Cerebellar nuclear complex (tissue), 1 donor: Measurements from ENCODE around the gene CERS5.

Experiments
- DNase-seq, 2 experiments: peaks; one replicate each; lab custom pipeline; 2025; lab: John Stamatoyannopoulos, UW

Gene CERS5

DNA sequence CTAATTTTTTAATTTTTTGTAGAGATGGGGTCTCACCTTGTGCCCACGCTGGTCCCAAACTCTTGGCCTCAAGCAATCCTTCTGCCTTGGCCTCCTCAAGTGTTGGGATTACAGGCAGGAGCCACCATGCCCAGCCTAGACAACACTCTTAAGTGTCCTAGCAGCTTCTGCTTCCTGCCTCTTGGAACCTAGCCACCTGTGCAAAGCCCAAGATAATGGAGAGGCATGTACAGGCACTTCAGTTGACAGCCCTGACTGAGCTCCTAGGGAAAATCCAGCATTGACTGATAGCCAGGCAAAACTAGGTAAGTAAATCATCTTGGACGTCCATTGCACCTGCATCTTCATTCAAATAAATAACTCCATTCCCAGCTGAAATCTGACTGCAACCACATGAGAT is 39.6 kb downstream of the CERS5 start:
- DNase-seq: no peak

- DNase-seq: no peak
Measured at GRCh38 chr12:50123203-50123602, 44.0 kb downstream of the CERS5 start.

- DNase-seq: no peak
Measured at GRCh38 chr12:50121641-50122040, 45.5 kb downstream of the CERS5 start.

- DNase-seq: no peak
Measured at GRCh38 chr12:50120953-50121352, 46.2 kb downstream of the CERS5 start.

DNA sequence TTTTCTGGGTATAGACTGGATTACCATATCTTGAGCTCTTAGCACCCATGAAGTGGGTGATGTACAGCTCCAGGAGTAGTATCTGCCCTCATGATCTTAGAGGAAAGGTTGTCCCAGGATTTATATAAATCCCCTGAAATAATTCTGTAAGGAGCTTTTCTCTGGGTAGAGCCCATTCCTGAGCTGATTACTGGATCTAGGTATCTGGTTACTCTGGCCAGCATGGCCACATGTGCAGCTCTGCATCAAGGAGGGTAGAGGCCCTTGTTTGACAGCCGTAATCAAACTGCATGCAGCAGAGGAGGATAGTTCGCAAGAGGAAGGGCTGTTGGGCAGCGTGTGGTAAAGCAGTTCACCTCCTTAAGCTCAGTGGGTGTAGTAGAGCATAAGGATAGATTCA is 46.6 kb downstream of the CERS5 start:
- DNase-seq: no peak

DNA sequence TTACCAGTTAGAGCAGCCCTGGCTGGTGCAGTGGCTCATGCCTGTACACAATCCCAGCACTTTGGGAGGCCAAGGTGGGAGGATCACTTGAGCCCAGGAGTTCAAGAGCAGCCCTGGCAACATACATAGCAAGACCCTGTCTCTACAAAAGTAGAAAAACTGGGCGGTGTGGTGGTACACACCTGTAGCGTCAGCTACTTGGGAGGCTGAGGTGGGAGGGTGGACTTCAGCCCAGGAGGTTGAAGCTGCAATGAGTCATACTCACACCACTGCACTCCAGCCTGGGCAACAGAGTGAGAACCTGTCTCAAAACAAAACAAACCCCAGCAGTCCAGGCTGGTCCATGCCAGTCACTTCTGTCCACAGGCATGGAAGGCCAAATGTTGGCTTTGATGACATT is 47.8 kb downstream of the CERS5 start:
- DNase-seq: no peak

DNA sequence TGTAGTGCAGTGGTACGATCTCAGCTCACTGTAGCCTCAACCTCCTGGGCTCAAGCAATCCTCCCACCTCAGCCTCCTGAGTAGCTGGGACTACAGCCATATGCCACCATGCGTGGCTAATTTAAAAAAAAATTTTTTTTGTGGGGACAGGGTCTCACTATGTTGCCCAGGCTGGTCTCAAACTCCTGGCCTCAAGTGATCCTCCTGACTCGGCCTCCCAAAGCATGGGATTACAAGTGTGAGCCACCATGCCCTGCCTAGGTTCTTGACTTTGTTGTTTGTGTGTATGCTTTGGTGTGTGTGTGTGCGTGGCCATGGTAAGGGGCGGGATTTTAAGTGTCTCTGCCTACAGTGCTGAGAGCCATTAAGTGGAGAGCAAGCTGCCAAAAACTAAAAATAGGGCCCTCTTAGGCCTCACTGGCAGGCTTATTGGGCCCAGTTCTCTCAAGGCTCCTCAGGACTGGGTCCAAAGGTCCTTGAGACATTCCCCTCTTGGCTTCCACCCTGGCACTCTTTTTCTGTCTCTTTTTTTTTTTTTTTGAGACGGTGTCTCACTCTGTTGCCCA is 50.0 kb downstream of the CERS5 start:
- DNase-seq: no peak

- DNase-seq: no peak
Measured at GRCh38 chr12:50112456-50113218, 54.5 kb downstream of the CERS5 start.

DNA sequence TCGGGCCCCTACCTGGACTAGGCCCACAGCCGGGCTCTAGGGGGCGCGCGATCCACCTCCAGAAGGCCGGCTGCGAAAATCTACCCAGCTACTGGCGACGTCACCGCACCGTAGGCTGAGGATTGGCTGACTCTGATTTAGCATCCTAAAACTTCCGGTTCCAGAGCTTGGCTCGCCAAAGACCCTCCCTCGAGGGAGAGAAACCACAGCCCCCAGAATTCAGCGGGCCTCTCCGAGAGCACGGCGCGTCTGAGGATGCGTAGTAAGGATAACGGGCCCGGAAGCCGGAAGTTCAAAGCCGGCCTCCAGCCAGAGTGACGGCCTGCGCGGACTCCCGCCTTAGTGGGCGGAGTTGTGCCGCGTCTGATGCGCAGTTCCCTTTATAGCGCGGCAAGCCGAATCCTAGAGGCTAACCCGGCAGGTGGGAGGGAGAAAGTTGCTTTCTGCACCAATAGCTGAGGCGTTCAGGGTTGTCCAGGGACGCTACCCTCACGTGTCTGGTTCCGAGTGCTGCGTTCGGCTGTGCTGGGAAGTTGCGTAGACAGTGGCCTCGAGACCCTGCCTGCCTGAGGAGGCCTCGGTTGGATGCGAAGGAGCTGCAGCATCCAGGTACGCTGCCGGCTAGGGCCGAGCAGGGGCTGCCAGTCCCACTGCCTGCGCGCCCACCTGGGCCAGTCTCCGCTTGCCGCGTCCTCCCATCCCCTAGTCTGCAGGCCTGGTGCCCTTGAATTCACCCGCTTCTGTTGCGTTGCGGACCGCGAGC is 55.3 kb downstream of the CERS5 start, which contains the start of gene COX14:
Gene COX14 (plus strand): TSS at position 544 of the 763 bp plus-strand sequence. CDS start 7,808 bp downstream, outside the sequence.
- DNase-seq: peak; percentile 98 to 100

DNA sequence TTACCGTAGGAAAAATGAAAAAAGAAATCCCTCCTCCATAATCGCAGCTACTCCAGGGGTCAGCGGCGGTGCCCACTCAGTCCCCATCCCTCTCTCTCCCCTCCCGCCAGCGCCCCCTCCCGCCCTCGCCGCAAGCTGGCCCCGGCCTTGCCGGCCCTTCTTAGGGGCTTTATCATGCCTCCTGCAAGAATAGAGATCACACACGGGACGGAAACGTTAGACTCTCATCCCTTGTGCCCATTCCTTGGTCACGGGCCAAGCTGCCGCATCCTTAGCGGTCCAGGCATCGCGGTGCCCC is 55.8 kb downstream of the CERS5 start:
- no peak for DNase-seq

- DNase-seq: peak in 1 of 2 experiments; percentile 37
Measured at GRCh38 chr12:50110762-50111351, 56.3 kb downstream of the CERS5 start.

GRCh38 chr12:50110127-50110761 is 56.9 kb downstream of the CERS5 start:
- no peak for DNase-seq

- DNase-seq: no peak
Measured at GRCh38 chr12:50109319-50109718, 57.9 kb downstream of the CERS5 start.

- DNase-seq: no peak
Measured at GRCh38 chr12:50107416-50108268, 59.5 kb downstream of the CERS5 start.

DNA sequence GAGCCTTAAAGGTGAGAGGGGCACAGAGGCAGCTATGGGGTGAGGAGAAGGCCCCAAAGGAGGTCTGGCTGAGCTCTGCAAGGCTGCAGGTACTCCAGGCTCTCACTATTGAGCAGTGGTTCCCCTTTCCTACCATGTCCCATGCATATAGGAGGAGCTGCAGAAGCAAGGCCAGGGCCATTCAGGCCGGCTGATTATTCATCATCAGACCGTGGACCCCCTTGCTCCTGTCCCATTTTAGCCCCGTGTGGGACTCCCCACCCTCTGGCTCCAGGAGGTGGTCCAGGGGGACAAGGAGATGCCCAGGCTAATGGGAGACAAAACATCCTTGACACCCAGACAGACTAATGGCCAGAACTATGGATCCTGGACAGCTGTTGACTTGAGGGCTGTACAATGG is 60.3 kb downstream of the CERS5 start:
- DNase-seq: no peak

GRCh38 chr12:50105913-50106450 is 61.2 kb downstream of the CERS5 start:
- no peak for DNase-seq

- DNase-seq: no peak
Measured at GRCh38 chr12:50104417-50105366, 62.5 kb downstream of the CERS5 start.

DNA sequence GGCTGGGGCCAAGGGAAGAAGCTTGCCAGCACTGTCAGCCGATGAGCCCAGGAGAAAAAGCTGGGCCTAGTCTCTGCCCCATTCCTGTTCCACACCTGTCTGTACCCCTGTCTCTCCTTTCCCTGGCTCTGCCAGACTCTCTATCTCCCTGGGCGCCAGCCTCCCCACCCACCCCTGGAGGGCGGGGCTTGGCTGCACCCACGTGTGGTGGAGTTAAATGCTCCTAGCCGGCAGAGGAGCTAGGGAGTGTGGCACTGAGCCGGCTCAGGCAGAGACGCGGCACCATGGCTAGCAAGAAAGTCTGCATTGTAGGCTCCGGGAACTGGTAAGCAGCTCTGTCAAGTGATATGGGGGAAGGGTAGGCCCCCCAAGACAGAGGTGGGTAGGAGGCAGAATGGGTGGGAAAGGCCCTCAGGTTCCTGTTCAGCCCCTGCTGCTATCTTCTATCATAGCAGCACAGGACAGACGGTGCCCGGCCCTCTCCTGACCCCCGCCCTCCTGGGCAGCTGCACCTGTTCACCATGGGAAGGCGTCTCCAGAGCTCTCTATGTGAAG is 63.3 kb downstream of the CERS5 start, which contains the start of gene GPD1:
Gene GPD1 (plus strand): TSS at position 242 of the 555 bp plus-strand sequence. CDS start 43 bp downstream, at position 285.
- DNase-seq: peak in 1 of 2 experiments; percentile 59

- DNase-seq: no peak
Measured at GRCh38 chr12:50103351-50103750, 63.8 kb downstream of the CERS5 start.
